Neutrophil (primary cell): Measurements from ENCODE around the gene XRCC5.

Experiments
- H3K27ac ChIP-seq: fragments of 200-600 bp; sonication (generic); 2 replicates; pipeline ENCODE4 v1.5.1; 2016; ENCODE audit warnings: mild to moderate bottlenecking, moderate library complexity
- H3K27me3 ChIP-seq: fragments of 200-600 bp; sonication (generic); 2 replicates; pipeline ENCODE4 v1.6.0; 2016; ENCODE audit warnings: mild to moderate bottlenecking
- H3K36me3 ChIP-seq: fragments of 200-600 bp; sonication (generic); 2 replicates; pipeline ENCODE4 v1.5.1; 2017
- H3K4me1 ChIP-seq, 2 experiments: fragments of 200-600 bp in 1 of 2; sonication (generic) in 1 of 2; 1 replicate in 1 of 2; 2 replicates in 1 of 2; pipeline versions ENCODE4 v1.5.1 to v1.6.1; 2013 to 2016; ENCODE audit warnings: low read depth in 1 of 2, low read length in 1 of 2, mild to moderate bottlenecking in 1 of 2, moderate library complexity in 1 of 2; ENCODE audit not compliant: control insufficient read depth in 1 of 2, insufficient read depth in 1 of 2
- H3K4me3 ChIP-seq, 2 experiments: fragments of 200-600 bp in 1 of 2; sonication (generic) in 1 of 2; 1 replicate in 1 of 2; 2 replicates in 1 of 2; pipeline ENCODE4 v1.5.1; 2013 to 2016; ENCODE audit warnings: low read depth in 1 of 2, low read length in 1 of 2, mild to moderate bottlenecking in 1 of 2, moderate library complexity in 1 of 2
- H3K9me3 ChIP-seq: fragments of 200-600 bp; sonication (generic); 2 replicates; pipeline ENCODE4 v1.5.1; 2016
- TF ChIP-seq, protein P1 (sequence below): fragments of 200-600 bp; sonication (generic); IDR thresholded peaks from 2 replicates; pipeline ENCODE4 v1.5.1; 2016; ENCODE audit warnings: antibody characterized with exemption

Gene XRCC5

DNA sequence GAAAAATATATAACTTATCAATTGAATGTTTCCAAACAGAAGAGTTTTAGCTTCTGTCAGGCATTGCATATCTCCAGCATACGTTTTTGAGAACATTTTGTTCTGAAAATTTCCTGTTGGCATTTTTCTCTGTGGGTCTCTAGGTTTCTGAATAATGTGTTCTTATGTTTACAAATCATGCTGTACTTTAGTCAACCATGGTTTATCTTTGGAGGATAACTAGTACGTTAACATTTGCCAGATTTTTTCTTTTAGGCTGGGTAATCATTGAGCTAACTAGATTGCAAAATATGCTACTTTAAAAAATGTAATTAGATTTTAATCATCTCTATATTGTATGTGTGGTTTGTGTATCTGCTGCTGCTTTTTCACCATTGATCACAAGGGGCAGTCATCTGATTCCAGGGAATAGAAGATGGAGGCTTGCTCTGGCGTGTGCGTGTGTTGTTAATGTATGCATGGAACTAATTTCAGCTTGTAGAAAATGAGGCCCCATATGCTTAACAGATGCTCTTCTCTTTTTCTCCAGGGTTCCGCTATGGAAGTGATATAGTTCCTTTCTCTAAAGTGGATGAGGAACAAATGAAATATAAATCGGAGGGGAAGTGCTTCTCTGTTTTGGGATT is 21.3 kb downstream of the XRCC5 start:
- H3K27ac ChIP-seq, result peak overlapping the region; percentile 82
- H3K9me3 ChIP-seq, result no peaks in the 10 kb centered on the region
- H3K27me3 ChIP-seq, result no peaks in the 10 kb centered on the region
- H3K4me3 ChIP-seq, result peak overlapping the region in 1 of 2 experiments; percentile 31
- H3K4me1 ChIP-seq, result peaks cover 89 to 91% of the 10 kb centered on the region in 2 experiments
- TF ChIP-seq, protein P1, sequence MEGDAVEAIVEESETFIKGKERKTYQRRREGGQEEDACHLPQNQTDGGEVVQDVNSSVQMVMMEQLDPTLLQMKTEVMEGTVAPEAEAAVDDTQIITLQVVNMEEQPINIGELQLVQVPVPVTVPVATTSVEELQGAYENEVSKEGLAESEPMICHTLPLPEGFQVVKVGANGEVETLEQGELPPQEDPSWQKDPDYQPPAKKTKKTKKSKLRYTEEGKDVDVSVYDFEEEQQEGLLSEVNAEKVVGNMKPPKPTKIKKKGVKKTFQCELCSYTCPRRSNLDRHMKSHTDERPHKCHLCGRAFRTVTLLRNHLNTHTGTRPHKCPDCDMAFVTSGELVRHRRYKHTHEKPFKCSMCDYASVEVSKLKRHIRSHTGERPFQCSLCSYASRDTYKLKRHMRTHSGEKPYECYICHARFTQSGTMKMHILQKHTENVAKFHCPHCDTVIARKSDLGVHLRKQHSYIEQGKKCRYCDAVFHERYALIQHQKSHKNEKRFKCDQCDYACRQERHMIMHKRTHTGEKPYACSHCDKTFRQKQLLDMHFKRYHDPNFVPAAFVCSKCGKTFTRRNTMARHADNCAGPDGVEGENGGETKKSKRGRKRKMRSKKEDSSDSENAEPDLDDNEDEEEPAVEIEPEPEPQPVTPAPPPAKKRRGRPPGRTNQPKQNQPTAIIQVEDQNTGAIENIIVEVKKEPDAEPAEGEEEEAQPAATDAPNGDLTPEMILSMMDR, result no peak
- H3K36me3 ChIP-seq, result peaks cover 76% of the 10 kb centered on the region

DNA sequence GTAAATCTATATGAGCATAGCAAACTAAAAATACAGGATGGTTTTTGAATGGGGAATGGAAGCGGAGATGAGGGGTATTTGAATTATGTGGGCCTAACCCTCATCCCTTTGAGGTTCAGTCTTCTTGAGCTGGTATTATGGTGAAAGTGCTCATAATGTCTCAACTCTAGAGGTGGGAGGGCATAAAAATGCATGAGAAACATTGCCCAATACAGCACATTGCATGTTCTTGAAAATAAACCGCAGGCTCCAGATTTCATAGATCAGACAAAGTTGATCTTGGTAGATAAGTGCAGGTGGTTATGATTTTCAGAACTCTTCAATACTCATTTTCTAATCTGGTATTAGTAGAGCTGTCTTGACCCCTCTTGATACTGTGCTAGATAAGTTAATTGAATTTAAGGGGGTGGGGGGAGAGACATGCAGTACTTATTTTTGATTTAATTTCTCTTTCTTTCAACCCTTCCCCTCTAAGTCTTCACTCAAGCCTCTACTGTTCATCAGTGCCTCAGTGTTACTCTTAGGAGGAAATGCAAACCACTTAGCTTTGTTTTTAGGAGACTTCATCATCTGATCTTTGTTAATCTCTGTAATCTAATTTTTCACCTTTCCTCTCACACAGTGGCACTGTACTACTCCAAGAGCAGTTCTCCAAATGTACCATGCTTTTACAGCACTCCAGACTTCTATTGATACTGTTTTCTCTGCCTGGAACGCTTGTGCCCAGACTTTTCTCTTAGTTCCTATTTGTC is 22.2 kb downstream of the XRCC5 start:
- H3K4me3 ChIP-seq, result peak overlapping the region; percentile 8 to 31
- H3K9me3 ChIP-seq, result no peaks in the 10 kb centered on the region
- peaks cover 84 to 86% of the 10 kb centered on the region in 2 experiments for H3K4me1 ChIP-seq
- no peaks in the 10 kb centered on the region for H3K27me3 ChIP-seq
- TF ChIP-seq, protein P1, result no peak
- H3K36me3 ChIP-seq, result peaks cover 74% of the 10 kb centered on the region
- H3K27ac ChIP-seq, result peak overlapping the region; percentile 82

DNA sequence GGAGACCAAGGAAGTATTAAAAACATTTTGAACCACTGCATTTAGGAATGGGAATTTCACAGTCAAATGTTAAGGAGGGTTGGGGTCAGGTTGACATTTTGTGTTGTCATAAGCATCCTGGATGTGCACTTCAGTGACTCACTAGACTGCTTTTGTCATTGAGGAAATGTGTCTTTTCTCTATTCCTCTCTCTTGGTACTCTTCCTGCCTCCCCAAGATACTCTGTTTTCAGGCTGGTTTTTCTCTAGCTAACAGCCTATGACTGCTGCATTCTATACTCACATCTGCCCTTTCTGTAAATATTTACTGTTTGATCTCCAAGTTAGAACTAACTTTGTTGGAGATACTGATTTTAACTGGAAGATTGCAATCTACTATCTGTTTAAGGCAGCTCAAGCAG is 23.4 kb downstream of the XRCC5 start:
- Histone ChIP-seq H3K4me1 (peaks cover 72 to 74% of the 10 kb centered on the region in 2 experiments), H3K9me3 (no peaks in the 10 kb centered on the region), H3K4me3 (peak overlapping the region in 1 of 2 experiments; percentile 17), H3K27ac (peak overlapping the region; percentile 82), H3K27me3 (no peaks in the 10 kb centered on the region), H3K36me3 (peaks cover 79% of the 10 kb centered on the region)
- TF ChIP-seq, protein P1, result no peak

DNA sequence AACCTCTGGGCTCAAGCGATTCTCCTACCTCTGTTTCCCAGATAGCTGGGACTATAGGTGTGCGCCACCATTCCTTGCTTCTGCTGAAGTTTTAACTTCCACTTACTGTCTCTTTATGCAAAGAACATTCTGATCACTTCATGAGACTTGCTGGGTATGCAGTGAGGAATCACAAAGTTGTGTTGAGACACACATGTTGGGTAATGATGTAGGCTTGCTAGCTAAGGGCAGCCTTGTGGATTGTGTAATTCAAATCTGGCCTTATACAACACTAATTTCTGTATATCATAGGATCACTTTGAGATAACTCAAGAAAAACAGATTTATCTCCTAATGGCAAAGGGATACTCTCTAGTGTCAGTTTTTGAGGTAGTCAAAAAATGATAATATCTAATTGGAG is 24.2 kb downstream of the XRCC5 start:
- H3K27me3 ChIP-seq, result no peaks in the 10 kb centered on the region
- H3K9me3 ChIP-seq, result no peaks in the 10 kb centered on the region
- peak overlapping the region in 1 of 2 experiments; percentile 17 for H3K4me3 ChIP-seq
- peak overlapping the region; percentile 82 for H3K27ac ChIP-seq
- H3K36me3 ChIP-seq, result peaks cover 79% of the 10 kb centered on the region
- TF ChIP-seq, protein P1, result no peak
- H3K4me1 ChIP-seq, result peaks cover 64 to 66% of the 10 kb centered on the region in 2 experiments

DNA sequence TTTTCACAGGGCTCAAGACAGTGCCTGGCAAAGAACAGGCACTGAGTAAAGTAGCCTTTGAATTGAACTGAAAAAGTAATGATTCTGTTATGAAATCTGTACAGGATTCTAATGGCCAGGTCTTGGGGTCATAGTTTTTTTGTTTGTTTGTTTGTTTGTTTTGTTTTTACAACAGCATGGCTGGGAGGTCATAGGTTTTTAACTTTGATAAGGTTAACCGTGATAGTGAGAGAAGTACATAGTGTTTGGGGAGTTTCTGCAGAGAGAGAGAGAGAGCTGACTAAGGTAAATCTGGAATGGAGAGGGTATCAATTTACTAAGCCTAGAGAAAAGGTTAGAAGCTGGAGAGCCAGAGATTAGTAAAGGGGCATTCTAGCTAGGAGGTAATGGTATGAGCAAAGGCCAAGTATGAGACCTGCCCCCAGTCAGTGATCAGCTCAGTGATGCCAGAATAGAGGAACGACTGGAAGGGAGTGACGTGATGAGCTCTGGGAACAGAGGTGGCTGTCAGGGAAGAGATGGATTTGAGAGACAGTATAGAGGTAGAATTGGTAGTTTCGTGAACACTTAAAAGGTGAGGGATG is 25.9 kb downstream of the XRCC5 start:
- peaks cover 80% of the 10 kb centered on the region for H3K36me3 ChIP-seq
- H3K27me3 ChIP-seq, result no peaks in the 10 kb centered on the region
- peaks cover 47 to 49% of the 10 kb centered on the region in 2 experiments for H3K4me1 ChIP-seq
- TF ChIP-seq, protein P1, result no peak
- H3K4me3 ChIP-seq, result no peak overlapping the region
- H3K9me3 ChIP-seq, result no peaks in the 10 kb centered on the region
- peak overlapping the region; percentile 82 for H3K27ac ChIP-seq
